ENCODE results near the gene SDC1.

Gene SDC1

DNA sequence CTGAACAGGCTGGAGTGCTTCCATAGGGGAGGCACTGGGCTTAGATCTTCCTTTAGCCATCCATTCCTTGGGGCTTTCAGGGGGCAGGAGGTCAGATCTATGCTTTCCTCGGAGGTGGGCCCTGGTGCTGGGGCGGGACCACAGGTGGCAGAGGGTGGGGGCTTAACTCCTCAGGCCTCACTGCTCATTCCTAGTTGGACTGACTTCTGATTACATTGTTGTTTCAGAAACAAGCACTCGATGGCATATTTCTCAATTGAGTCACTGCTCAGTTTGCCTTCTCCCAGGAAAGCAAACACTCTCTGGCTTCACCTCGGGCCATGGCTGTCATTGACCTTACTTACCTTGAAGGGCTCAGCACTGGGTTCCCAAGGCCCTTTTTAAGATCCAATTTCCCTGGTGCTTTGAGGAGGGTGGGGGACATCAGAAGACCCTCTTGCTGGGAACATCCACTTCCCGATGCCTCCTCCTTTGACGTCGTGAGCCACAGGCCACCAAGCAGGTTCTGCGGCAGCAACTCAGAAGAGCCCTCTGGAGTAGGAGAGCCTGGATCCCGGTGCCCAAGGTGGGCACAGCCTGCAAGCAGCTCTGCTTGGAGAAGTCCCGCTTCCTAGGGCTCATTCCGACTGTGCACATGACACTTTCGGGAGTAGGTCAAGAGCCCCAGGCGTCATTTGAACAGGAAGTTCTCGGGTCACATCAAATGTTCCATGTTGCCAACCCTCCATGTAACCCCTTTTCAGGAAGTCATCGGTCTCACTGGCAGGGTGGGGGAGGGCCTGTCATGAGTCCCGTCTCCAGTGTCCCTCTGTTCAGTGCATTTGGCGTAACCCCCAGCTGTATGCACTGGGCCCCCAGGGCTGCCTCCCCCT is 40.6 kb downstream of the SDC1 start:
- Histone ChIP-seq H3K9me3 (ENCODE audit: insufficient read depth, low read depth, low read length) (no peaks in the 10 kb centered on the region), H3K4me3 (ENCODE audit: low read length) (no peak overlapping the region), H3K9ac (ENCODE audit: low read depth, low read length) (no peak overlapping the region), H3K27me3 (ENCODE audit: insufficient read depth, low read length) (no peaks in the 10 kb centered on the region), H3K4me1 (ENCODE audit: insufficient read depth, low read length) (peaks cover 12% of the 10 kb centered on the region; the same call in 1 of the 2 replicates), H3K27ac (ENCODE audit: low read length) (no peak overlapping the region), H3K36me3 (ENCODE audit: insufficient read depth, low read depth, low read length) (no peaks in the 10 kb centered on the region)

DNA sequence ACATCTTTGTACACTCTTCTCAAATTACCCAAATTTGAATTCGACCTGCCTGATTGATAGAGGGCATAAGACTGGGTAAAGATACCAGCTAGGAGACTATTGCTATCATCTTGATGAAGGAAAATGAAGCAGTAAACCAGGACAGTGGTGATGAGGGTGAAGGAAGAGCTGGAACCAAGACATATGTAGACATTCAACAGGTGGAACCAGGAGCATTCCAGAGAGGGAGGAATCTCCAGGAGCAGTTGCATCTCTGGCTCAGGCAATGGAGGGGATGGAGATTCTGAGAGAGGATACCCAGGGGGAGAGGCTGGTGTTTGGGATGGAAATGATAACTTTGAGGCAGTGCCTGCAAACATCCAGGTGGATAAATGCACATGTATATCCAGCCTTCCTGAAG is 41.6 kb downstream of the SDC1 start:
- Histone ChIP-seq H3K36me3 (ENCODE audit: insufficient read depth, low read depth, low read length) (no peaks in the 10 kb centered on the region), H3K9me3 (ENCODE audit: insufficient read depth, low read depth, low read length) (no peaks in the 10 kb centered on the region), H3K4me3 (ENCODE audit: low read length) (no peak overlapping the region), H3K4me1 (ENCODE audit: insufficient read depth, low read length) (peaks cover 8% of the 10 kb centered on the region; the same call in 1 of the 2 replicates), H3K27ac (ENCODE audit: low read length) (no peak overlapping the region), H3K9ac (ENCODE audit: low read depth, low read length) (no peak overlapping the region), H3K27me3 (ENCODE audit: insufficient read depth, low read length) (no peaks in the 10 kb centered on the region)

DNA sequence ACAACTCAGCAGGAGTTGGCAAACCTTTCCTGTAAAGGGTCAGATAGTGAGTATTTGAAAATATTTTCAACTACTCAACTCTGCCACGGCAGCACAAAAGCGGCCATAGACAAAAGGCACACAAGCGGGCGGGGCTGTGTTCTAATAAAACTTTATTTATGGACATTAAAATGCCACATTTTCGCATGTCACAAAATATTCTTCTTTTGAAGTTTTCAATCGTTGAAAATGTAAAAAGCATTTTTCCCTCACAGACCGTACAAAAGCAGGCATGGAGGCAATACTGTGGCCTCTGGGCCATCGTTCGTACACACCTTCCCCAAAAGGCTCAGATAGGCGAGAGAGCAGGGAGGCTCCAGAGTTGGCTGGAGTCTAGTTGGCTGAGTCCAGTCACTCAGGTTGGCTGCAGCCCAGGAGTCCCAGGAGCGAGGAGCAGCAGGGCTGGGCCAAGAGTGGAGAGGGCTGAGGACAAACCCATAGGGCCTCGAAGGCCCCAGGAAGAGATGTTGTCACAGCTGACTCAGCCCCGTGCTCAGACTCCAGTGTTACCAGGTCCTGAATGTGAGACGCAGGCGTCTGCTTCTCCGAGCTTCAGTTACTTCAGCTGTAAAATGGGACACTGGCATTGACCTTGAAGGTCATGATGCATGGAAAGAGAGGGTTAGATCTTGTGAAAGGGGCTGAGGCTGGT is 42.5 kb downstream of the SDC1 start:
- Histone ChIP-seq H3K27me3 (ENCODE audit: insufficient read depth, low read length) (no peaks in the 10 kb centered on the region), H3K9me3 (ENCODE audit: insufficient read depth, low read depth, low read length) (no peaks in the 10 kb centered on the region), H3K4me3 (ENCODE audit: low read length) (no peak overlapping the region), H3K27ac (ENCODE audit: low read length) (no peak overlapping the region), H3K4me1 (ENCODE audit: insufficient read depth, low read length) (peaks cover 7% of the 10 kb centered on the region; the same call in 1 of the 2 replicates), H3K36me3 (ENCODE audit: insufficient read depth, low read depth, low read length) (no peaks in the 10 kb centered on the region), H3K9ac (ENCODE audit: low read depth, low read length) (no peak overlapping the region)

DNA sequence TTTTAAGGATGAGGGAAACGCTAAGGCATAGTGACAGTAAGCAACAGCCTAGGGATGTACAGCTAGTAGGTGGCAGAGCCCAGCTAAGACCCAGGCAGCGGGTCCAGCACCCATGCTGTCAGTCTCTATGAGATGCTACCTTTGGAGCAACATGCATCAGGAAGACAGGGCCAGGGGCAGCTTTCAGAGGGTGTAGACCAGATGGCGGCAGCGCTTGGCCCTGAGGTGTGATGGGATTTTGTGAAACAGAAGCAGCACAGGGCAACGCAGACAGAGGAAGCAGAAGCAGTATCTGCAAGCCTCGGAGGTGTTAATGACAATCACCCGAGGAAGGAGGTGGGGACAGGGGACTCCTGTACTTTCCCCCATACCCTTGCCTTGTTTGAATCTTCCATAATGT is 43.2 kb downstream of the SDC1 start:
- Histone ChIP-seq H3K4me3 (ENCODE audit: low read length) (no peak overlapping the region), H3K27me3 (ENCODE audit: insufficient read depth, low read length) (no peaks in the 10 kb centered on the region), H3K27ac (ENCODE audit: low read length) (no peak overlapping the region), H3K4me1 (ENCODE audit: insufficient read depth, low read length) (0 out of 2 replicates have a peak, but pooled peaks cover 3% of the 10 kb centered on the region), H3K36me3 (ENCODE audit: insufficient read depth, low read depth, low read length) (no peaks in the 10 kb centered on the region), H3K9me3 (ENCODE audit: insufficient read depth, low read depth, low read length) (no peaks in the 10 kb centered on the region), H3K9ac (ENCODE audit: low read depth, low read length) (no peak overlapping the region)

DNA sequence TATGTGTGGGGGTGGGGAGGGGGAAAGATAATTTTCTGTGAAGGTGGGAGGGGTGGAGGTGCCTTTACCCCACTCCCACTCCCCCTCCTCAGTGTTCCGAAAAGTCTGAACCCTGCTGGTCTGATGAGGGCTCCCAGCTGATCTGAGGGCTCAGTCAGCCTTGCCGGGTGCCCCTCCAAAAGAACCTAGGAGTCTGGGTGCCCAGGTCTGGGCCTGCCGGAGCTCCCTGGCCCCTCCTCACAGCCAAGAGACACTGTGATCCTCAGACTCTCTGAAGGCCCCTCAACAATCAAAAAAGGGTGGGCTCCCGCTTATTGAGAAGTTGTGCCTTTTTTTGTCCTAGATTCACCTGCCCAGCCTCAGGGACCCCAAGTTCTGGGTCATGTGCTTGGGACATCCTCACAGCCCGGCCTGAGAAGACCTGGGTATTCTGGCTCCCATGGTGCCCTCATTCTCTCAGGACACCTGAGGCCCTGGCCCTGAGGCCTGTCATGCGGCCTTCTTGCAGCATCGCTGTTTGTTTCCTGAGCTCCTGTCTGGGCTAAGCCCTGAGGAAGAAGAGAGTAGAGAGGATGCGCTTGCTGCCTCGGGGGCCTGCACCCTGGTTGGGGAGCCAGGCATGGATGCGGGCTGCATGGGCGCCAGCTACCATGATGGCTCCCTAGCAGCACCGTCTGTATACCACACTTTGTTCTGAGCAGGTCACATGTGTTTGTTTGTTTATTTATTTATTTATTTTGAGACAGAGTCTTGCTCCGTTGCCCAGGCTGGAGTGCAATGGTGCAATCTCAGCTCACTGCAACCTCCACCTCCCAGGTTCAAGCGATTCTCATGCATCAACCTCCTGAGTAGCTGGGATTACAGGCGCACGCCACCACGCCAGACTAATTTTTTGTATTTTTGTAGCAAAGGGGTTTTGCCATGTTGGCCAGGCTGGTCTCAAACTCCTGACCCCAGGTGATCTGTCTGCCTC is 44.0 kb downstream of the SDC1 start:
- Histone ChIP-seq H3K36me3 (ENCODE audit: insufficient read depth, low read depth, low read length) (no peaks in the 10 kb centered on the region), H3K4me1 (ENCODE audit: insufficient read depth, low read length) (0 out of 2 replicates have a peak, but pooled peaks cover 3% of the 10 kb centered on the region), H3K9me3 (ENCODE audit: insufficient read depth, low read depth, low read length) (no peaks in the 10 kb centered on the region), H3K27ac (ENCODE audit: low read length) (no peak overlapping the region), H3K27me3 (ENCODE audit: insufficient read depth, low read length) (no peaks in the 10 kb centered on the region), H3K4me3 (ENCODE audit: low read length) (no peak overlapping the region), H3K9ac (ENCODE audit: low read depth, low read length) (no peak overlapping the region)

DNA sequence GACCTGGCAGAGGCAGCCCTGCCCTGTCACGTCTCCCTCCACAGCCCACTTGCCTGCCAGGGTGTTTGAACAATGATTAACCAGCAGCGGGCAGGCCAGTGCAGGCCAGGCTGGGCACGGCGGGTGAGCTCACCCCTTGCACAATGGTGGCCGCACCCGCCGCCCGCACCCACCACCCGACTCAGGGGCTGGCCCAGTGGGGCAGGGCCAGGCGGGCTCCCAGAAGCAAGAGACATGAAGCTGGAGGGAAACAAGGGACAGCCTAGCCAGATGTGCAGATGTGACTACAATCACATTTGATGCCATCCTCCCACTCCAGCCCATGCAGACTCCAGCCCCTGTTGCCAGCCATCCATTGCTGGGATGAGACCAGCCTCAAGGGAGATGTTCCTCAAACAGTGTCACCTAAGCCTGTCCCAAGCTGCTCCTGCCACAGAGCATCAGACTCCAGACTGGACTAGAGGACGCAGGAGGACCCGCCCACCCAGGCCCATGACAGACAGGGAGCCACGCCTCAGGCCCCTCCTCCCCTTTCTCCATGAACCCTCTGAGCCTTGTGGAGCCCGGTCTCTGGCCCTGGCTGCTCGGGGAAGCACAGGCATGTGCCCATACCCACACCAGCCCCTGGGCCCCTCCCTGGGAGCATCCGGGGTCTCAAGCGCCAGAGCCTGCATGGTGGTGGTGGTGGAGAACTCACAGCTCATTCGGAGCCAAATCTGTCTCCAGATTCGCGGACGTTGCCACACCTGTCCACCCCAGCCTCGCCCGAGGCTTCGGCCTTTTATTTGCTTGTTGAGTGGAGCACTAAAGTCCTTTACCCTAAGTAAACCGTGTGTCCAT is 45.0 kb downstream of the SDC1 start:
- no peaks in the 10 kb centered on the region for H3K9me3 ChIP-seq (ENCODE audit: insufficient read depth, low read depth, low read length)
- no peak overlapping the region for H3K4me3 ChIP-seq (ENCODE audit: low read length)
- H3K4me1 ChIP-seq (ENCODE audit: insufficient read depth, low read length), result no peaks in the 10 kb centered on the region
- H3K27ac ChIP-seq (ENCODE audit: low read length), result no peak overlapping the region
- no peaks in the 10 kb centered on the region for H3K27me3 ChIP-seq (ENCODE audit: insufficient read depth, low read length)
- H3K9ac ChIP-seq (ENCODE audit: low read depth, low read length), result no peak overlapping the region
- H3K36me3 ChIP-seq (ENCODE audit: insufficient read depth, low read depth, low read length), result no peaks in the 10 kb centered on the region

DNA sequence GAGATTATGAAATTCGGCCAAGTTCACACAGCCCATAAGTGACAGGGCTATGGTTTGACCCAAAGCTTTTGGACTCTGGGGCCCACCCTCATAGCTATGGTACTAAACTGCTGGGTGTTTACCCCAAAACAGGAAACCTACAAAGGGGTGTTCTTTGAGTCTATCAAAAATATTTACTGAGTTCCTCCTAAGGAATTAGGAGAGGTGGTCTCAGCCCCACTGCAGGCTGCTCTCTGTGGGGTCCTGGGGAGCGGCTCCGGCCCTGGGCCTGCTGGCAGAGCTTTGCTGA is 45.5 kb downstream of the SDC1 start:
- H3K4me1 ChIP-seq (ENCODE audit: insufficient read depth, low read length), result no peaks in the 10 kb centered on the region
- H3K27me3 ChIP-seq (ENCODE audit: insufficient read depth, low read length), result no peaks in the 10 kb centered on the region
- no peak overlapping the region for H3K27ac ChIP-seq (ENCODE audit: low read length)
- no peak overlapping the region for H3K9ac ChIP-seq (ENCODE audit: low read depth, low read length)
- H3K9me3 ChIP-seq (ENCODE audit: insufficient read depth, low read depth, low read length), result no peaks in the 10 kb centered on the region
- no peak overlapping the region for H3K4me3 ChIP-seq (ENCODE audit: low read length)
- no peaks in the 10 kb centered on the region for H3K36me3 ChIP-seq (ENCODE audit: insufficient read depth, low read depth, low read length)

DNA sequence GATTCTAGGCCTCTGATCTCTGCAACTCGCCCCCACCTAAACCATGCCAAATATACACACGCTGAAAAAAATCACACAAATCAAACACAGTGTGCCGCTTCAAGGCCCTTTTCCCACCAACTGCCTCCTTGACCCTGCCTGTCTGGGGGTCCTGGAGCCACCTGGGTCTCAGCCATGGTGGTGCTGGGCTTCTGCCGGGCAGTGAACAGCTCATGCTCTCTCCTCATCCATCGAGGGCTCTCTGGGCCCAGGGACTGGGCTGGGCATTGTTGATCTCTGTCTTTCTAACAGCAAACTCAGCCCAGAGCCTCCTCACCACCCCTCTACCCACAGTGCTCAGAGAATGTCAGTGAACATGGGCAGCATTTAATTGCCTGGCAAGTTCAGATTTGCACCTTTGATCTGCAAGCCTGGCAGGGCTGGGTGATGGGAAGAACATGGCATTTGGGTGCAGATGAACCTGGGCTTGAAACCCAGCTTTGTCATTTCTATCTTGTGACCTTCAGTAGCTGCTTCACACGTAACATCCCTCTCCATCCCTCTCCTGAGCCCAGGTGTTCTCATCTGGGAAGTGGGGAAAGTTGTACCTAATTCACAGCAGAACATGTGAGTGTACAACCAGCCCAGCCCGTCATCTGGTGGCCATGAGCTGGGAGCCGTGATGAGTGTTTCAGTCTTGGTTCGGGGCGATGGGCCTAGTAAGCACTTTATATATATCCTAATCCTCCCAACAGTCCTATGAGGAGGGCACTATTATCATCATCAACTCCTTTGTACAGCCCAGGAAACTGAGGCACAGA is 46.1 kb downstream of the SDC1 start:
- H3K27ac ChIP-seq (ENCODE audit: low read length), result no peak overlapping the region
- no peak overlapping the region for H3K9ac ChIP-seq (ENCODE audit: low read depth, low read length)
- H3K9me3 ChIP-seq (ENCODE audit: insufficient read depth, low read depth, low read length), result no peaks in the 10 kb centered on the region
- H3K36me3 ChIP-seq (ENCODE audit: insufficient read depth, low read depth, low read length), result no peaks in the 10 kb centered on the region
- H3K4me1 ChIP-seq (ENCODE audit: insufficient read depth, low read length), result no peaks in the 10 kb centered on the region
- H3K27me3 ChIP-seq (ENCODE audit: insufficient read depth, low read length), result no peaks in the 10 kb centered on the region
- H3K4me3 ChIP-seq (ENCODE audit: low read length), result no peak overlapping the region

DNA sequence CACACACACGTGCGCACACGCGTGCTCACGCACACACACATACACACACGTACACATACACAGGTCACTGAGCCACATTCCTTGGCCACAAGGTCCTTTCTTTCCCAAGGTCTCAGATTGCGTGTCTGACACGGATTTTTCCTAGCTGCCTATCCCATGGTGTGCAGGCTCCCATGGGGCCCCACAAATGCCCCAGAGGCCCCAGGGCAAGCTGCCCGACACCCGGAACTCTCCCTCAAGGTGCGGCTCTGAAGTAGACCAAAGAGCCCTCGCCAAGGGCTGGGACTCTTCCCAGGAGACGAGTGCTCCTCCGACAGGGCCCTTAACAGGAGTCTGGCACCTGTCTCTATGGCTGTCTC is 46.7 kb downstream of the SDC1 start:
- no peak overlapping the region for H3K9ac ChIP-seq (ENCODE audit: low read depth, low read length)
- H3K27me3 ChIP-seq (ENCODE audit: insufficient read depth, low read length), result no peaks in the 10 kb centered on the region
- no peak overlapping the region for H3K27ac ChIP-seq (ENCODE audit: low read length)
- H3K4me3 ChIP-seq (ENCODE audit: low read length), result no peak overlapping the region
- no peaks in the 10 kb centered on the region for H3K36me3 ChIP-seq (ENCODE audit: insufficient read depth, low read depth, low read length)
- H3K4me1 ChIP-seq (ENCODE audit: insufficient read depth, low read length), result no peaks in the 10 kb centered on the region
- no peaks in the 10 kb centered on the region for H3K9me3 ChIP-seq (ENCODE audit: insufficient read depth, low read depth, low read length)

GRCh38 chr2:20177556-20178248 is 47.2 kb downstream of the SDC1 start:
- Histone ChIP-seq H3K9me3 (ENCODE audit: insufficient read depth, low read depth, low read length) (no peaks in the 10 kb centered on the region), H3K4me3 (ENCODE audit: low read length) (no peak overlapping the region), H3K27ac (ENCODE audit: low read length) (no peak overlapping the region), H3K4me1 (ENCODE audit: insufficient read depth, low read length) (no peaks in the 10 kb centered on the region), H3K36me3 (ENCODE audit: insufficient read depth, low read depth, low read length) (no peaks in the 10 kb centered on the region), H3K27me3 (ENCODE audit: insufficient read depth, low read length) (no peaks in the 10 kb centered on the region), H3K9ac (ENCODE audit: low read depth, low read length) (no peak overlapping the region)
